Breast epithelium (tissue), 4 donors: ENCODE results near the gene ACADL. TPM values are rescaled to one million over a fixed set of nuclear protein-coding genes. Genes with fewer than 3 reads are reported as not detected.

Source experiments
- DNase-seq, 2 donors: peaks; one replicate each; pipeline ENCODE4 v3.0.0-alpha.2; 2019; ENCODE audit warnings: low spot score in 2 of 2
- H3K27ac ChIP-seq, 2 donors: fragments of 200-600 bp; sonication (generic) in 1 of 2; one replicate each; pipeline ENCODE4 v1.5.1; 2016 to 2019; ENCODE audit warnings: mild to moderate bottlenecking in 1 of 2
- H3K27me3 ChIP-seq, 2 donors: fragments of 200-600 bp; sonication (generic) in 1 of 2; one replicate each; pipeline versions ENCODE4 v1.5.1 to v1.6.0; 2017 to 2019; ENCODE audit warnings: control low read depth in 1 of 2, mild to moderate bottlenecking in 1 of 2
- H3K36me3 ChIP-seq: fragments of 200-600 bp; one replicate; pipeline ENCODE4 v1.5.1; 2019
- H3K4me1 ChIP-seq, 2 donors: fragments of 200-600 bp; sonication (generic); one replicate each; pipeline ENCODE4 v1.5.1; 2016 to 2019; ENCODE audit warnings: control low read depth in 1 of 2
- H3K4me3 ChIP-seq, 3 donors: fragments of 200-600 bp; sonication (generic); 1 replicate in 2 of 3; 2 replicates in 1 of 3; pipeline ENCODE4 v1.5.1; 2016 to 2019; ENCODE audit warnings: mild to moderate bottlenecking in 3 of 3, moderate library complexity in 2 of 3
- H3K9me3 ChIP-seq, 2 donors: fragments of 200-600 bp; sonication (generic) in 1 of 2; one replicate each; pipeline ENCODE4 v1.5.1; 2016 to 2019; ENCODE audit warnings: control low read depth in 1 of 2
- CTCF ChIP-seq, 3 donors: fragments of 450-650 bp; IDR thresholded peaks; one replicate each; pipeline ENCODE4 v1.5.1; 2016 to 2017; ENCODE audit warnings: antibody characterized with exemption in 3 of 3, mild to moderate bottlenecking in 3 of 3, moderate library complexity in 3 of 3
- POLR2A ChIP-seq: fragments of 450-650 bp; IDR thresholded peaks from one replicate; pipeline ENCODE4 v1.6.1; 2016; ENCODE audit warnings: antibody characterized with exemption, mild to moderate bottlenecking, moderate library complexity
- POLR2AphosphoS5 ChIP-seq, 3 donors: sonication (generic); formaldehyde crosslinking; IDR thresholded peaks; one replicate each; pipeline ENCODE4 v1.6.1; 2017; ENCODE audit warnings: antibody characterized with exemption in 3 of 3
- intact Hi-C: fragments of 100-400 bp; cut with DNase I; formaldehyde crosslinking; loops from one replicate; pipeline ENCODE4 v1.15.1; 2023; ENCODE audit warnings: low total_unique reads
- total RNA-seq, 3 donors: library from RNA; depleted of rRNA; stranded (reverse); fragments of >200 nt; gene quantifications; one replicate each; pipeline ENCODE4 v1.1.0, GENCODE V29; 2016

The ACADL gene
- total RNA-seq, 3 donors from 2014 or later, result 2.0 to 27.5 (median 2.5) TPM

- no peak for DNase-seq
- intact Hi-C loops, result no loop called here
- no peaks in the 10 kb centered on the region for H3K4me1 ChIP-seq
- no peak overlapping the region for H3K4me3 ChIP-seq
- peaks cover 0 to 26% of the 10 kb centered on the region in 2 donors for H3K27me3 ChIP-seq
- H3K36me3 ChIP-seq, result no peaks in the 10 kb centered on the region
- H3K27ac ChIP-seq, result no peak overlapping the region
- no peaks in the 10 kb centered on the region for H3K9me3 ChIP-seq
- no peak for TF ChIP-seq POLR2AphosphoS5 (IDR thresholded peaks at IDR 0.05)
- no peak for TF ChIP-seq POLR2A
- no peak for TF ChIP-seq CTCF (IDR thresholded peaks at IDR 0.05)
Measured at GRCh38 chr2:210207929-210208328, 17.3 kb downstream of the ACADL start.

- no peak for DNase-seq
- Histone ChIP-seq H3K9me3 (no peaks in the 10 kb centered on the region), H3K4me3 (no peak overlapping the region), H3K27ac (no peak overlapping the region), H3K27me3 (peaks cover 0 to 52% of the 10 kb centered on the region in 2 donors), H3K4me1 (no peaks in the 10 kb centered on the region), H3K36me3 (no peaks in the 10 kb centered on the region)
- intact Hi-C loops, result no loop called here
- TF ChIP-seq CTCF (IDR thresholded peaks at IDR 0.05) (no peak), POLR2AphosphoS5 (IDR thresholded peaks at IDR 0.05) (no peak), POLR2A (no peak)
Measured at GRCh38 chr2:210203558-210203957, 21.7 kb downstream of the ACADL start.

- intact Hi-C loops, result no loop called here
- TF ChIP-seq POLR2A, result no peak
- no peak for TF ChIP-seq CTCF (IDR thresholded peaks at IDR 0.05)
- no peak for TF ChIP-seq POLR2AphosphoS5 (IDR thresholded peaks at IDR 0.05)
- H3K36me3 ChIP-seq, result no peaks in the 10 kb centered on the region
- no peak for DNase-seq
- no peak overlapping the region for H3K27ac ChIP-seq
- no peaks in the 10 kb centered on the region for H3K9me3 ChIP-seq
- H3K27me3 ChIP-seq, result peaks cover 0 to 52% of the 10 kb centered on the region in 2 donors
- H3K4me3 ChIP-seq, result no peak overlapping the region
- H3K4me1 ChIP-seq, result no peaks in the 10 kb centered on the region
Measured at GRCh38 chr2:210203147-210203546, 22.1 kb downstream of the ACADL start.

- Histone ChIP-seq H3K4me3 (no peak overlapping the region), H3K27ac (no peak overlapping the region), H3K4me1 (no peaks in the 10 kb centered on the region), H3K9me3 (no peaks in the 10 kb centered on the region), H3K36me3 (no peaks in the 10 kb centered on the region), H3K27me3 (peaks cover 0 to 31% of the 10 kb centered on the region in 2 donors)
- TF ChIP-seq POLR2AphosphoS5 (IDR thresholded peaks at IDR 0.05) (no peak), CTCF (IDR thresholded peaks at IDR 0.05) (no peak), POLR2A (no peak)
- no peak for DNase-seq
- intact Hi-C loops, result loop anchor here (10.0 kb wide), 1 partner anchor 215 kb away; no protein-coding TSS in a partner anchor
Measured at GRCh38 chr2:210199854-210200253, 25.4 kb downstream of the ACADL start.

- no peak for DNase-seq
- no peak overlapping the region for H3K4me3 ChIP-seq
- peaks cover 0 to 31% of the 10 kb centered on the region in 2 donors for H3K27me3 ChIP-seq
- H3K36me3 ChIP-seq, result no peaks in the 10 kb centered on the region
- no peak overlapping the region for H3K27ac ChIP-seq
- no peaks in the 10 kb centered on the region for H3K4me1 ChIP-seq
- no peaks in the 10 kb centered on the region for H3K9me3 ChIP-seq
- intact Hi-C loops, result loop anchor here (10.0 kb wide), 1 partner anchor 214 kb away; no protein-coding TSS in a partner anchor
- peak; percentile 43 to 51 (median 45) for TF ChIP-seq CTCF (IDR thresholded peaks at IDR 0.05)
- TF ChIP-seq POLR2AphosphoS5 (IDR thresholded peaks at IDR 0.05), result no peak
Measured at GRCh38 chr2:210199186-210199765, 26.0 kb downstream of the ACADL start.
